Smooth muscle cell (in vitro differentiated cells): ENCODE measurements around the gene TUBB4A. TPM values are rescaled to one million over a fixed set of nuclear protein-coding genes. Genes with fewer than 3 reads are reported as not detected.
A peak's percentile ranks its signal among the peaks of the same experiment; 100 is the strongest.

Source experiments
- DNase-seq: peaks from one replicate; lab custom pipeline; 2025; ENCODE audit not compliant: unreplicated experiment; lab: John Stamatoyannopoulos, UW
- H2AFZ ChIP-seq: fragments of 200-600 bp; sonication (generic); 2 replicates; pipeline ENCODE4 v1.6.0; 2016; ENCODE audit warnings: antibody characterized with exemption, low read depth, mild to moderate bottlenecking
- H3F3A ChIP-seq: fragments of 200-600 bp; sonication (generic); 2 replicates; pipeline ENCODE4 v1.6.0; 2017; ENCODE audit warnings: antibody characterized with exemption, low read depth
- H3K27ac ChIP-seq: fragments of 200-600 bp; sonication (generic); 2 replicates; pipeline ENCODE4 v1.5.1; 2016; ENCODE audit warnings: low read depth, mild to moderate bottlenecking
- H3K27me3 ChIP-seq: fragments of 200-600 bp; sonication (generic); 2 replicates; pipeline ENCODE4 v1.6.1; 2016; ENCODE audit warnings: low read depth, mild to moderate bottlenecking
- H3K36me3 ChIP-seq: fragments of 200-600 bp; sonication (generic); 2 replicates; pipeline ENCODE4 v1.5.1; 2016; ENCODE audit warnings: low read depth
- H3K4me1 ChIP-seq: fragments of 200-600 bp; sonication (generic); 2 replicates; pipeline ENCODE4 v1.5.1; 2016; ENCODE audit warnings: low read depth
- H3K4me2 ChIP-seq: fragments of 200-600 bp; sonication (generic); 2 replicates; pipeline ENCODE4 v1.6.0; 2016; ENCODE audit warnings: mild to moderate bottlenecking
- H3K4me3 ChIP-seq: fragments of 200-600 bp; sonication (generic); 2 replicates; pipeline ENCODE4 v1.5.1; 2016; ENCODE audit warnings: mild to moderate bottlenecking
- H3K79me2 ChIP-seq: fragments of 200-600 bp; sonication (generic); 2 replicates; pipeline ENCODE4 v1.6.0; 2016; ENCODE audit warnings: low read depth, mild to moderate bottlenecking
- H3K9ac ChIP-seq: fragments of 200-600 bp; sonication (generic); 2 replicates; pipeline ENCODE4 v1.6.0; 2016; ENCODE audit warnings: low read depth
- H3K9me3 ChIP-seq: fragments of 200-600 bp; sonication (generic); replicated peaks from 2 replicates; pipeline ENCODE4 v1.5.1; 2016; ENCODE audit warnings: low read depth
- H4K20me1 ChIP-seq: fragments of 200-600 bp; sonication (generic); 2 replicates; pipeline ENCODE4 v1.6.0; 2016; ENCODE audit warnings: low read depth
- WGBS: methylation state at CpG from one replicate; pipeline ENCODE4 v1.1.7; 2016; ENCODE audit warnings: low lambda C conversion rate; 5-methylcytosine and 5-hydroxymethylcytosine counted together
- polyA plus RNA-seq: library from polyadenylated mRNA; unstranded; fragments of >200 nt; fragmentation: Nextera tagmentation; extraction: Ambion mirVana; gene quantifications from 2 replicates; pipeline ENCODE4 v1.2.1, GENCODE V29; 2016
- total RNA-seq: library from RNA; depleted of rRNA; stranded (reverse); fragments of >200 nt; gene quantifications from 2 replicates; pipeline ENCODE4 v1.2.3, GENCODE V29; 2014
- TF ChIP-seq, protein P1 (sequence below): fragments of 200-600 bp; sonication (generic); IDR thresholded peaks from 2 replicates; pipeline ENCODE4 v1.5.1; 2017; ENCODE audit warnings: borderline replicate concordance, mild to moderate bottlenecking, antibody characterized with exemption; ENCODE audit not compliant: insufficient read depth, poor library complexity, severe bottlenecking

Gene TUBB4A
- total and polyA plus RNA-seq, 2 experiments from 2014 or later = not detected

DNA sequence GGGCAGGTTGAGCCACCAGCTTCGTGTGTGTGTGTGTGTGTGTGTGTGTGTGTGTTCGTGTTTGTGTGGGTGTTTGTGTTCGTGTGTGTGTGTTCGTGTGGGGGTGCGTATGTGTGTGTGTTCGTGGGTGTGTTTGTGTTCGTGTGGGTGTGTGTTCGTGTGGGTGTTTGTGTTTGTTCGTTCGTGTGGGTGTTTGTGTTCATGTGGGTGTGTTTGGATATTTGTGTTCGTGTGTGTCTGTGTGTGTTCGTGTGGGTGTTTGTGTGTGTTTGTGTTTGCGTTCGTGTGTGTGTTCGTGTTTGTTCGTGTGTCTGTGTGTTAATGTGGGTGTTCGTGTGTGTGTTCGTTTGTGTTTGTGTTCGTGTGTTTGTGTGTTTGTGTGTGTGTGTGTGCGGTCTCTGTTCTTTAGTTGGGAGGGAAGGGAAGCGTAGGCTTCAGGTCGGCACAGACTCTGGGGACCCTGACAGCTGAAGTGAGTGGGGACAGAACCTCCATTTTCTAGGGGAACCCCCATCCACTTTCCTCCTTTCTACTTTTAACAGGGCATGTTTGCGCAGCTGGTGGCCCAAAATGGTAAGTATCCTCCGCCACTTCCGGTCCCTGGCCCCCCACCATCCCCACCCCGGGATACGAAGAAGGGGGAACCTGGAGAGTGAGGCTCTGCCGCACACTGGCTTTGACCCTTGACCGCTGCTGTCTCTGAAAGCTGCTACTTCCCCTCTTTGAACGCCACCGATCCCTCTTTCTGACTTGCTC, 30.3 kb upstream of the TUBB4A start:
- peak overlapping the region; percentile 10 for H3K4me3 ChIP-seq
- no peaks in the 10 kb centered on the region for H3K36me3 ChIP-seq
- no peak for DNase-seq
- TF ChIP-seq, protein P1, sequence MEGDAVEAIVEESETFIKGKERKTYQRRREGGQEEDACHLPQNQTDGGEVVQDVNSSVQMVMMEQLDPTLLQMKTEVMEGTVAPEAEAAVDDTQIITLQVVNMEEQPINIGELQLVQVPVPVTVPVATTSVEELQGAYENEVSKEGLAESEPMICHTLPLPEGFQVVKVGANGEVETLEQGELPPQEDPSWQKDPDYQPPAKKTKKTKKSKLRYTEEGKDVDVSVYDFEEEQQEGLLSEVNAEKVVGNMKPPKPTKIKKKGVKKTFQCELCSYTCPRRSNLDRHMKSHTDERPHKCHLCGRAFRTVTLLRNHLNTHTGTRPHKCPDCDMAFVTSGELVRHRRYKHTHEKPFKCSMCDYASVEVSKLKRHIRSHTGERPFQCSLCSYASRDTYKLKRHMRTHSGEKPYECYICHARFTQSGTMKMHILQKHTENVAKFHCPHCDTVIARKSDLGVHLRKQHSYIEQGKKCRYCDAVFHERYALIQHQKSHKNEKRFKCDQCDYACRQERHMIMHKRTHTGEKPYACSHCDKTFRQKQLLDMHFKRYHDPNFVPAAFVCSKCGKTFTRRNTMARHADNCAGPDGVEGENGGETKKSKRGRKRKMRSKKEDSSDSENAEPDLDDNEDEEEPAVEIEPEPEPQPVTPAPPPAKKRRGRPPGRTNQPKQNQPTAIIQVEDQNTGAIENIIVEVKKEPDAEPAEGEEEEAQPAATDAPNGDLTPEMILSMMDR = no peak
- H3K9me3 ChIP-seq = no peaks in the 10 kb centered on the region
- H3K27ac ChIP-seq = no peak overlapping the region
- no peak overlapping the region for H2AFZ ChIP-seq
- no peaks in the 10 kb centered on the region for H4K20me1 ChIP-seq
- no peaks in the 10 kb centered on the region for H3K4me1 ChIP-seq
- no peaks in the 10 kb centered on the region for H3K79me2 ChIP-seq
- H3K4me2 ChIP-seq = peak overlapping the region; percentile 89
- peaks cover 14% of the 10 kb centered on the region for H3F3A ChIP-seq
- 18% methylated on average over 28 of the region's 31 CpGs for WGBS
- H3K27me3 ChIP-seq = peaks cover 29% of the 10 kb centered on the region
- no peak overlapping the region for H3K9ac ChIP-seq

DNA sequence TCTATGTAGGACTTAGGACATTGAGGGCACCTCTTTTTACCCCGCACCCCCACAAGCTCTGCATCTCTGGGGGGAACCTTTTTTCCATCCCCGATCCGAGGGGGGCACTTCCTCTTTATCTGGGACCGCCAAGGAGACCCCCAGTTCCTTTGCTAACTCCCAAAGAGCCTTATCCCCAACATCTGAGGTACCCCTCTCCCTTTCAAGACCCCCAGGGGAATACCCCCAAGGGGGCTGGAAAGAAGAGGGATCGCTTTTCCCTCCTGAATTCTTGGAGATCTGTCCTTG, 29.8 kb upstream of the TUBB4A start:
- WGBS = 33% methylated on average over 5 of the region's 5 CpGs
- TF ChIP-seq, protein P1 = no peak
- peaks cover 14% of the 10 kb centered on the region for H3F3A ChIP-seq
- no peak for DNase-seq
- no peaks in the 10 kb centered on the region for H3K4me1 ChIP-seq
- no peak overlapping the region for H3K27ac ChIP-seq
- no peak overlapping the region for H2AFZ ChIP-seq
- H3K9ac ChIP-seq = no peak overlapping the region
- H3K9me3 ChIP-seq = no peaks in the 10 kb centered on the region
- H3K36me3 ChIP-seq = no peaks in the 10 kb centered on the region
- no peaks in the 10 kb centered on the region for H4K20me1 ChIP-seq
- H3K4me3 ChIP-seq = peak overlapping the region; percentile 10
- H3K79me2 ChIP-seq = no peaks in the 10 kb centered on the region
- H3K27me3 ChIP-seq = peaks cover 29% of the 10 kb centered on the region
- H3K4me2 ChIP-seq = peak overlapping the region; percentile 89

DNA sequence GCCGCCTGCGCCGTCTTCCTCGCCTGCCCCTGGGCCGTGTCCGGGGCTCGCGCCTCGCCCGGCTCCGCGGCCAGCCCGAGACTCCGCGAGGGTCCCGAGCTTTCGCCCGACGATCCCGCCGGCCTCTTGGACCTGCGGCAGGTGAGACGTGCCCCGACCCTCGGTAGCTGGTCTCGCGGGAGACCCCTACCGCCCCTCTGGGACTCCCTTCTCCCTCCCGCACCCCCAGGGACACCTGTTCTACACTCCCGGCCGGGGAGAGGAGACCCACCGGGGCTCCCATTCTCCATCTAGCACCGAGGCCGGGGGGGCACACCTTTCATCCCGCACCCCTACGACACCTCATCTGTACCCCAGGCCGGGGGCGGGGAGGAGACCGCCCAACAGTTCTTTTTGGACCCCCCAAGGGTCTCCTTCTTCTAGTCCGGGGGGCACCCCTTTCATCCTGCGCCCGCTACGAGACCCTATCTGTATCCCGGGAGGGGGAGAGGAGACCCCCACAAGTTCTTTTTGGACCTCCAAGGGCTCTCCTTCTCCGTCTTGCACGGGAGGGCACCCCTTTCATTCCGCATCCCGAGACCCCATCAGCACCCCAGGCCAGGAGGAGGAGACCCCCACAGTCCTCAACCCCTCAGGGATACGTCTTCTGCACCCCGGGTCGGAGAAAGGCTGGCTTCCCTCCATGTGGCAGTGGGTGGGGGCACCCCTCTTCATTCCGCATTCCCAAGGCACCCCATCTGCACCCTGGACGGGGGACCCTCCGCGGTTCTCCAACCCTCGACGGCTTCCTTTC, 29.2 kb upstream of the TUBB4A start:
- no peaks in the 10 kb centered on the region for H3K36me3 ChIP-seq
- no peaks in the 10 kb centered on the region for H3K9me3 ChIP-seq
- no peaks in the 10 kb centered on the region for H3K79me2 ChIP-seq
- DNase-seq = no peak
- peaks cover 14% of the 10 kb centered on the region for H3F3A ChIP-seq
- peak overlapping the region; percentile 65 for H3K4me3 ChIP-seq
- no peaks in the 10 kb centered on the region for H4K20me1 ChIP-seq
- H2AFZ ChIP-seq = peak overlapping the region; percentile 94
- 9% methylated on average over 54 of the region's 57 CpGs for WGBS
- H3K4me2 ChIP-seq = peak overlapping the region; percentile 89
- no peak overlapping the region for H3K27ac ChIP-seq
- H3K27me3 ChIP-seq = peaks cover 29% of the 10 kb centered on the region
- peak overlapping the region; percentile 42 for H3K9ac ChIP-seq
- TF ChIP-seq, protein P1 = no peak
- no peaks in the 10 kb centered on the region for H3K4me1 ChIP-seq
